ENCODE data around the gene MIB1.

MIB1 gene

GRCh38 chr18:21740538-21741311, at the start of gene MIB1:
Gene MIB1 (plus strand): TSS chr18:21740792. CDS start chr18:21741584, 792 bp downstream.
- peak; percentile 81 for DNase-seq (ENCODE audit: low read depth)
- no peak for TF ChIP-seq CTCF (IDR thresholded peaks at IDR 0.05; ENCODE audit: low read depth, low read length, missing control alignments)
- H3K4me3 ChIP-seq (ENCODE audit: low read depth, low read length), result peak within 1 kb of the TSS; percentile 72

GRCh38 chr18:21693322-21693721, 47.3 kb upstream of the MIB1 start:
- DNase-seq (ENCODE audit: low read depth), result no peak
- TF ChIP-seq CTCF (IDR thresholded peaks at IDR 0.05; ENCODE audit: low read depth, low read length, missing control alignments), result no peak
- H3K4me3 ChIP-seq (ENCODE audit: low read depth, low read length), result no peak overlapping the region

- H3K4me3 ChIP-seq (ENCODE audit: low read depth, low read length), result no peak overlapping the region
- no peak for TF ChIP-seq CTCF (IDR thresholded peaks at IDR 0.05; ENCODE audit: low read depth, low read length, missing control alignments)
- DNase-seq (ENCODE audit: low read depth), result no peak
These were observed 40.0 kb upstream of the MIB1 start for GRCh38 chr18:21700528-21701075.

GRCh38 chr18:21701621-21702020, 39.0 kb upstream of the MIB1 start:
- no peak overlapping the region for H3K4me3 ChIP-seq (ENCODE audit: low read depth, low read length)
- DNase-seq (ENCODE audit: low read depth), result no peak
- TF ChIP-seq CTCF (IDR thresholded peaks at IDR 0.05; ENCODE audit: low read depth, low read length, missing control alignments), result no peak

GRCh38 chr18:21702602-21703001, 38.0 kb upstream of the MIB1 start:
- DNase-seq (ENCODE audit: low read depth), result no peak
- peak overlapping the region; percentile 14; the same call in 1 of the 2 replicates for H3K4me3 ChIP-seq (ENCODE audit: low read depth, low read length)
- no peak for TF ChIP-seq CTCF (IDR thresholded peaks at IDR 0.05; ENCODE audit: low read depth, low read length, missing control alignments)

- no peak for DNase-seq (ENCODE audit: low read depth)
- H3K4me3 ChIP-seq (ENCODE audit: low read depth, low read length), result peak overlapping the region; percentile 68
- no peak for TF ChIP-seq CTCF (IDR thresholded peaks at IDR 0.05; ENCODE audit: low read depth, low read length, missing control alignments)
These were observed 37.3 kb upstream of the MIB1 start for GRCh38 chr18:21703241-21703820.
